ENCODE data around the gene HPSE.

Gene HPSE

GRCh38 chr4:83258461-83258860 lies 76.2 kb downstream of the HPSE start:
- no peak for DNase-seq (ENCODE audit: insufficient read length)
- no peak for FAIRE-seq
- TF ChIP-seq TAF1 (IDR thresholded peaks at IDR 0.05; ENCODE audit: borderline replicate concordance, low read depth, low read length): no peak
- no peak for TF ChIP-seq POLR2AphosphoS5 (IDR thresholded peaks at IDR 0.05; ENCODE audit: low read depth, low read length)
- no peak for TF ChIP-seq POLR2A (IDR thresholded peaks at IDR 0.05; ENCODE audit: low read depth, low read length)

- TF ChIP-seq TAF1 (IDR thresholded peaks at IDR 0.05; ENCODE audit: borderline replicate concordance, low read depth, low read length) (no peak), POLR2AphosphoS5 (IDR thresholded peaks at IDR 0.05; ENCODE audit: low read depth, low read length) (no peak), POLR2A (IDR thresholded peaks at IDR 0.05; ENCODE audit: low read depth, low read length) (no peak)
- no peak for DNase-seq (ENCODE audit: insufficient read length)
- FAIRE-seq: no peak
Observed at GRCh38 chr4:83257811-83258210, 76.8 kb downstream of the HPSE start.

- no peak for TF ChIP-seq TAF1 (IDR thresholded peaks at IDR 0.05; ENCODE audit: borderline replicate concordance, low read depth, low read length)
- no peak for TF ChIP-seq POLR2A (IDR thresholded peaks at IDR 0.05; ENCODE audit: low read depth, low read length)
- TF ChIP-seq POLR2AphosphoS5 (IDR thresholded peaks at IDR 0.05; ENCODE audit: low read depth, low read length): no peak
- FAIRE-seq (no peak), DNase-seq (ENCODE audit: insufficient read length) (no peak)
Observed at GRCh38 chr4:83255584-83255983, 79.1 kb downstream of the HPSE start.

GRCh38 chr4:83252782-83253405 lies 81.8 kb downstream of the HPSE start:
- no peak for TF ChIP-seq POLR2A (IDR thresholded peaks at IDR 0.05; ENCODE audit: low read depth, low read length)
- TF ChIP-seq POLR2AphosphoS5 (IDR thresholded peaks at IDR 0.05; ENCODE audit: low read depth, low read length): no peak
- TF ChIP-seq TAF1 (IDR thresholded peaks at IDR 0.05; ENCODE audit: borderline replicate concordance, low read depth, low read length): no peak
- DNase-seq (ENCODE audit: insufficient read length) (peak; percentile 29), FAIRE-seq (peak; percentile 77)

- FAIRE-seq (no peak), DNase-seq (ENCODE audit: insufficient read length) (no peak)
- TF ChIP-seq TAF1 (IDR thresholded peaks at IDR 0.05; ENCODE audit: borderline replicate concordance, low read depth, low read length): no peak
- no peak for TF ChIP-seq POLR2AphosphoS5 (IDR thresholded peaks at IDR 0.05; ENCODE audit: low read depth, low read length)
- no peak for TF ChIP-seq POLR2A (IDR thresholded peaks at IDR 0.05; ENCODE audit: low read depth, low read length)
Observed at GRCh38 chr4:83251447-83251830, 83.2 kb downstream of the HPSE start.

- no peak for DNase-seq (ENCODE audit: insufficient read length)
- TF ChIP-seq POLR2A (IDR thresholded peaks at IDR 0.05; ENCODE audit: low read depth, low read length) (no peak), POLR2AphosphoS5 (IDR thresholded peaks at IDR 0.05; ENCODE audit: low read depth, low read length) (no peak)
- FAIRE-seq: no peak
Observed at GRCh38 chr4:83250687-83251446, 83.8 kb downstream of the HPSE start.

- FAIRE-seq (no peak), DNase-seq (ENCODE audit: insufficient read length) (no peak)
- TF ChIP-seq TAF1 (IDR thresholded peaks at IDR 0.05; ENCODE audit: borderline replicate concordance, low read depth, low read length) (no peak), POLR2AphosphoS5 (IDR thresholded peaks at IDR 0.05; ENCODE audit: low read depth, low read length) (no peak), POLR2A (IDR thresholded peaks at IDR 0.05; ENCODE audit: low read depth, low read length) (no peak)
Observed at GRCh38 chr4:83248486-83248885, 86.2 kb downstream of the HPSE start.

- TF ChIP-seq TAF1 (IDR thresholded peaks at IDR 0.05; ENCODE audit: borderline replicate concordance, low read depth, low read length) (no peak), POLR2A (IDR thresholded peaks at IDR 0.05; ENCODE audit: low read depth, low read length) (no peak), POLR2AphosphoS5 (IDR thresholded peaks at IDR 0.05; ENCODE audit: low read depth, low read length) (no peak)
- no peak for FAIRE-seq
Observed at GRCh38 chr4:83247415-83248357, 87.0 kb downstream of the HPSE start.

More at GRCh38 chr4:83247415-83248357, 87.0 kb downstream of the HPSE start:
- DNase-seq (ENCODE audit: insufficient read length): no peak

Data from GM12892 (cell line).